Activated T-cell treated with anti-CD3 and anti-CD28 coated beads, Interleukin-2, amount 50 U/mL, for 48 hours (primary cell): Measurements from ENCODE around the gene AKR1C1.
"Not testable (repeated sequence)": the region's sequence is repeated elsewhere in the genome, so short reads cannot be mapped to it uniquely, and the experiment has no call there.

Experiments used
- DNase-seq, 2 experiments: peaks; one replicate each; pipeline ENCODE4 v3.0.0-alpha.2; 2020

Gene AKR1C1

DNA sequence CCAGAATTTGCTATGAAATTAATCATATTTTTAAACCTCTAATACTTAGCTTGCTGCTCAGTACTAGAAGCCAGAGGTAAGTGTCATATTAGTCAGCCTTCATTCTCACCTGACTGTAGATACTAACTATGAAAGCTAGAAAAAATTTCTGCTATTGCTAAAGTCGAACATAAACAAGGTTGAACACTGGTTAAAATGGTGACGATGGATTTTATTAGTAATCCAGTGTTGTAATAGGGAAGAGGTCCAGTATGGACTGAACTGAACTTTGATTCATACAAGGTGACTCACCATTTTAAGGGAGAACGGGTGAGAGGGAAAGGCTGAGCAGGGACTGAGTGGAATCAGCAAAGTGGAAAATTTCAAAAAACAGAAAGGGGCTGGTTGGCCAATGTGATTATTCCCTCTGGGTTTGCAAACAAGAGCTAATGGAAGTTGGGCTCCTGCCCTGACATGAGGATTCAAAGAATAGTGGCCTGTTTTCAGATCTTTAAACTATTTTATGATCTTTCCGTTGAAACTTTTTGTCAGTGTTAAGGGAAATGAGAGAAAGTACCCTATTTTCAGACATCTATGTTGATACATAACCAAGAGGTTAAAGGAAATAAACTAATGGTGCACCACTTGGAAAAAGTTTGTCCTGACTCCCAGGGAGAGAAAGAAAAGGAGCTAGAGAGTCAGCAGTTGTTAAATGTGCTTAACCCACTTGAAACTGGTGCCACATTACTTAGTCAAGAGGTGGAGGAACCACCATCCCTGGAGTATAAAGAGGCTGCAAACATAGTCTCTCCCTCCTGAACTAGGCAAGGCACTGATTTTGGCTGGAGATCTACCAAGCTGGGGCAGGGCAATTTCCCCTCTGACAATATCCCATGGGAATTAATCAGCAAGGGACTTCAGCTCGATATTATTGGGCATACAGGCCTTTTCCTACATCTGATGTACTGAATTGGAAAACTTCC is 15.3 kb upstream of the AKR1C1 start:
- DNase-seq, result no peak

DNA sequence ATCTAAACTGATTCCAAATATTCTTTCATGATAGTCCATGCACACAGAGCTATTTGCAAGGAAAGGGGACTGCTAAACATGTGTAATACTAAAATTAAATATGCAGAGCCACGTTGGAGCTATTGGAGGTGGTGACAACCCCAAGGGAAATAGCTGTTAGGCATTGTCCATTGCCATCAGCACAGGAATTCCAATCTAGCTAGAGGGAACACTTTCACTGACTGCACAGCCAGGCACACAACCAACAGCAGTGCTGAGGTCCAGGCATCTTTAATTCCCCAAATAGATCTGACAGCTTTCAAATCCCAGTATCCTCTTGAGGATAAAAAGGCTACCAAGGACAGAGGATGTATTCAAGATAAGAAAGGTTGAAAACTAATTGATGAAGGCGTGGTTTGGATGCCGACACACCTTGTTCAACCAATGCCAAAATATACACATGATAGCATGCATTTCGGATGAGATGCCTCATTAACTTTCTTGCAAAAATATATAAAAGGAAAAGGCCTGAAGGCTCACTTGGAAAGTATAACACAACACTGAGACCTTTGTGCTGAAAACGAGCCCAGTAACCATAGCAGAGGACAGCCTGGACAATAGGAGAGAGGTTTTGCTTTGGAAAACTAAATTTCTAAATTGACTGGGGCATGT is 11.6 kb upstream of the AKR1C1 start:
- not testable (repeated sequence) for DNase-seq

DNA sequence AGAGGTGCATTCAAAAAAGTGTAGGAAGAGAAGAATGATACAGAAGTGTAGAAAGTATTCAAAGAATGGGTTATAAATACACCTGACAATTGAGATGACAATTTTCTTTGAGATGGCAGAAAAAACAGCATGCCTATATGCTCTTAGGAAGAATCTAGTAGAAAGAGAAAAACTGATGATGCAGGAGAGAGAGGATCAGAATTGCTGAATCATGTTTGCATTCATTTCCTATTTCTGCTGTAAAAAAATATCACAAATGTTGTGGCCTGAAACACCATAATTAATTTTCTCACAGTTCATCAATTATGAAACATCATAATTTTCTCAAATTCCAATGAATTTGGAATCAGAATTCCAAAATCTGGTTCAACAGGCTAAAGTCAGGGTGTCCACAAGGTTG is 9.8 kb upstream of the AKR1C1 start:
- DNase-seq, result no peak

DNA sequence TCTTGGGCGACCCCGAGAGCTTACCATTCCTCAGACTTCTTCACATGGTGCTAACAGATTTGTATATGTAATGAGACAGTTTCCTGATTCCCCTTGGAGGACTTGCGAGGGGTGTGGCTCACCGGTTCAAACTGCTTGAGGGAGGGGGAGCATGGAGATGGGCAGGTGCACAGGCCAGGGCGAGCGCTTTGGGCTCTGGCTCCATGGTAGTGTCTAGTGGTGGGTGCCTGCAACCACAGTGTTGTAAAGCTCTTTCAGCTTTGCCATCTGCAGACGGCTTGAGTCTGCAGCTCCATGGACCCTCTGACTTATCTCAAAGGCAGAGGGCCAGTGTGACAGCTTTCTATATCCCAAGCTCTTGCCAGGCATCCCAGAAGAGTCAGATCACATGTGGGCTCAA is 7.1 kb upstream of the AKR1C1 start:
- not testable (repeated sequence) for DNase-seq

DNA sequence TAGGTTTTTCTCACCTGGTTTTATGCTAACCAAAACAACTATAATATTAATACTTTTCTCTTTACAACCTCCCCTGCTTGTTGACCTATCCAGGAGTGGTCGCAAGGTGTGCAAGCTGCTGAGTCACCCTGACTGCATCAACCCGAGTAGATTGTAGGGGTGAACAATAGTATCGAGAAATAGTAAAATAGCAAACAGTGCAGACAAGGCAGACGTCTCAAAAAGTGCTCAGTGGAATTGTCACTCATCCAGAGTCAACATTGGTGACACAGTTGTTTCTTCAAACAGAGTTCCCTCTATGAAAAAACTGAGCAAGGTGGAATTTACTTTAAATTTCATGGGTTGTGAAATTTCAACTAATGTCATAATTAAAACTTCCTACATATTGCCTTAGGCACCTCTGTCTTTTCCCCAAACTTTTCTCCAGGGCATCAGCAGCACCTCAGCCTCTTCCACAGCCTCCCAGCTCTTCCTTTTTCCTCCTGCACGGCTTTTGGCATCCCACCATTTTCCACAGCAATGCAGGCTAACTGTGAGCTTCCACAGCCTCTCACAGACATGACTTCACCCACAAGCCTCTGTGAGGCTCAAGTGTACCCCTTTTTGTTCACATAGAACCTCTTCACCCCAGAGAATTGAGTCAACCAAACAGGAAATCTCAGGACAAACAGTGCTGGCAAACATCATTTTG is 6.1 kb upstream of the AKR1C1 start:
- not testable (repeated sequence) for DNase-seq

DNA sequence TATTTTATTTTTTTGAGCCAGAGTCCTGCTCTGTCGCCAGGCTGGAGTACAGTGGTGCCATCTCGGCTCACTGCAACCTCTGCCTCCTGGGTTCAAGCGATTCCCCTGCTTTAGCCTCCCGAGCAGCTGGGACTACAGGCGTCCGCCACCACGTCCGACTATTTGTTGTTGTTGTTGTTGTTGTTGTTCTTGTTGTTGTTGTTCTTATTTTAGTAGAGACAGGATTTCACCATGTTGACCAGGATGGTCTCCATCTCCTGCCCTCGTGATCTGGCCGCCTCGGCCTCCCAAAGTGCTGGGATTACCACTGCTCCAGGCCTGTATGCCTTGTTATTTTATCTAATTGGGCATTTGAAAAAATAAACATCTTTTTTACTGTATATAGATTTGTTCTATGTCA is 1.7 kb upstream of the AKR1C1 start:
- DNase-seq, result not testable (repeated sequence)

DNA sequence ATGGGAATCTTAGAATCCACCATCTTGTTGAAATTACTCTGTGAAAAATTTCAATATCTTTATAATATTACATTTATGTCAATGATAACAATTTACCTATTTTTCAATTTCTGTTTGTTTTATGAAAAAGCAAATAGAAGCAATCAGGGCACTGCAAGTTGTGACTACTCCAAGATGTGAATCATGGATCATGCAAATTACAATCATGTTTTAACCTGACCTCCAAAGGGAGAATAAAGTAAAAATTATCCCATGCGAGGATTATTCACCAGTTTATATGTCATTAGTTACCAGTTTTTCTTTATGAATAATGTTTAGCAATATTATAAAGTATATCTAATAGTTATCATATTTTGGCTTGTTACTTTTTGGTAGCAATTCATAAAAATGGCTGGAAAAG is 907 bp upstream of the AKR1C1 start:
- not testable (repeated sequence) for DNase-seq

DNA sequence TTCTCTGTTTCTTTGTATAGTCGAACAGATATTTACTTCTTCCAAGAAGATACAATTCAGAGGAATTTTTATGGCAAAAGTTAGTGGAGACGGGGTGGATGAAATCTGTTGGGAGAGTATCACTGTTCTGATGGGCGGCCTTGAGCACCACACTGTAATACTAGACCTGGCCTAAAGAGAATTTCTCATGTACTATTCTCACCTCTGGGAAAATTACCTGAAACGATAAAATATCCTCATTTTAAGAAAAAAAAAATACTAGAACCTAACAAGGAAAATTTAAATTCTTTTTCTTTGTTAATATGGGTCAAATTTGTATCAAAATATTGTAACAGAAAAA is 570 bp downstream of the AKR1C1 start:
- DNase-seq, result not testable (repeated sequence)

DNA sequence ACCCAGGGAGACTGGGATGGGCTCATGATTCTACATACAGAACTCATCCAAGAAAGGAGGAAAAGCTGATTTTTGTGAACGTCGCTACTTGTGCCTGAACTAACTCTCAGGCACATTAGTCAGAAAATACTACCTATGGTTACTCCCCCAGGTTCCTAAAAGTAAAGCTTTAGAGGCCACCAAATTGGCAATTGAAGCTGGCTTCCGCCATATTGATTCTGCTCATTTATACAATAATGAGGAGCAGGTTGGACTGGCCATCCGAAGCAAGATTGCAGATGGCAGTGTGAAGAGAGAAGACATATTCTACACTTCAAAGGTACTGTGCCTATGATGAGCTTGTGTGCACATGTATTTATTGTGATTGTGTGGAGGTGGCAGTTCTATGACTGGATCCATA is 2.5 kb downstream of the AKR1C1 start:
- not testable (repeated sequence) for DNase-seq

GRCh38 chr10:4967189-4967588 is 4.0 kb downstream of the AKR1C1 start:
- not testable (repeated sequence) for DNase-seq

DNA sequence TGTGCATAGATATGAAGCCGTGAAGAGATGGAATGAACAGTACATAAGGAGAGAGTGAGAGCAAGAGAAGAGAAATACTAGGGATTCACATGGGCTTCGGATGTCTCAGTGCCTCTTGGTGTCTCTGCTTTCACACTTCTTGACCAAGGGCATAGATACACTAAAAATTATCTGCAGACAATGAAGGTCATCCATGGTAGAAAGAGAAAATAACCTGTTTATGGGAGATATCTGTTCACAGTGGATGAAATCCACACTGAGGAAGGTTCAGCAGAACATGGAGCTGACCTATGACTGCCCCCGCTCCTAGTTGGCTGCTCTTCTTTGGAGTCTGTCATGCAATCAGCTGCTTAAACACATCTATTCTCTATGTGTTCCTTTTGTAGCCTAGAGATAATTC is 6.1 kb downstream of the AKR1C1 start:
- not testable (repeated sequence) for DNase-seq

DNA sequence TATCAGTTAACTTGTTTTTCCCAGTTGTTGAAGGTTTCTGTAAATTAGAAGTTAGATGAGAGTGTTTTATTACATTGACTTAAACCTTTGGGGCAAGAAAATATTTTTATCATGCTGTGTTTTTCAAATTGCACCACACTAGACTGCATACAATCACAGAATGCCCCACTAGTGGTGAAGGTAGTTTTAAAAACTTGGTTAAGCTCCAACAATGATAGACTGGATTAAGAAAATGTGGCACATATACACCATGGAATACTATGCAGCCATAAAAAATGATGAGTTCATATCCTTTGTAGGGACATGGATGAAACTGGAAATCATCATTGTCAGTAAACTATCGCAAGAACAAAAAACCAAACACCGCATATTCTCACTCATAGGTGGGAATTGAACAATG is 7.1 kb downstream of the AKR1C1 start:
- DNase-seq, result not testable (repeated sequence)

DNA sequence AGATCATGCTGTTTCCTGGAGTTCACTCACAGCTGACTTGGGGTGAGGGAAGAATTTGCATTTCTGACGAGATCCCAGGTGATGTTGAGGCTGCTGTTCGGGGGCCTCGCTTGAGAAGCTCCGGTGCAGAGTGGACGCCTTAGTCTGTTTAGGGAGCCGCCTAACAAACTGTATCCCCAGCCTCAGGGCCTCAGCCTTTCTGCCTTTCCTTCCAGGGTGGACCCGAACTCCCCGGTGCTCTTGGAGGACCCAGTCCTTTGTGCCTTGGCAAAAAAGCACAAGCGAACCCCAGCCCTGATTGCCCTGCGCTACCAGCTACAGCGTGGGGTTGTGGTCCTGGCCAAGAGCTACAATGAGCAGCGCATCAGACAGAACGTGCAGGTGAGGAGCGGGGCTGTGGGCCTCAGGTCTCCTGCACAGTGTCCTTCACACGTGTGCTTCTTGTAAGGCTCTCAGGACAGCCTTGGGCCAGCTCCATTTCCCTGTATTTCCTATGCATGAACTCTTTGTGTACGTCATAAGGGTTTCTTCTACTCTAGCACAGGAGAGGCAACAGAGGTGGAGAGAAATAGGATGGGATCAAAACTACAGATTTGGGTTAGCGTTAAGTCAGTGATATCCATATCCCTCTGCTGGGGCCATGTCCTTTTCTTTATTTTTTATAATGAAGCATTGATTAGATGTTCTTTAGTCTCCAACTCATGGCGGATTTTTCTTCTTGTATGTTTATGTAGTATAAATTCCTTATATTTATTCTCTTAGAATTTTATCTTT is 9.3 kb downstream of the AKR1C1 start:
- DNase-seq, result not testable (repeated sequence)

DNA sequence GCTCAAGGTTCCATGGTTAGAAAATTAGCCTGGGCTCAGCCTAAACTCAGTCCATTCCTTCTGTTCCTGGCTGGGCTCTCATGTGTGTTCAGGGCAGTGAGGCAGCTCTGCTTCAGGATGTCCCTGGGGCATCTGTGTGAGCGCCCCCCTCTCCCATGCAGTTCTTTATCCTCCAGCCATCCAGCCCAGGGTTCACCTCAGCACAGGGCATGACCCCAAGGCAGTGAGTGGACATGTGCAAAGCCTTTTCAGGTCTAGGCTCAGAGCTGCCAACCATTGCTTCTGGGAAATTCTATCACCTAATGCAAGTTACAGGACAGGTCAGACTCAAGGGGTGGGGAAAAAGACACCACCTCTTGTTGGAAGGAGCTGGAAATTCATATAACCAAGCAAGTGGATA is 10.1 kb downstream of the AKR1C1 start:
- not testable (repeated sequence) for DNase-seq

DNA sequence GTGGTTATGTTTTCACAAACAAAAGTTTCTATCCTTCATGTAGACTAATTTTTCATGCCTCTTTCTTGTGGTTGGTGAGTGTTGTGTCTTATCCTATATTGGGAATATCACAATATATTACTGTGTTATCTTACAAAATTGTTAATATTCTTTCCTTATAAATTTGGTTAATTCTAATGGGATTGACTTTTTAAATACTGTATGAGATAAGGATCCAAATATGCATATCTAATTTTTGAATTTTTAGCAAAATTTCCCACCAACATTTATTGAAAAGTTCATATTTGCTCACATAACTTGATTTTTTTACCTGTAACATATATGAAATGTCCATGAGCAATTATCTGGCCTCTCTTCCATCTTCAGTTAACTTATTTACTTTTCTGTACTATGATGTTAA is 11.2 kb downstream of the AKR1C1 start:
- not testable (repeated sequence) for DNase-seq

DNA sequence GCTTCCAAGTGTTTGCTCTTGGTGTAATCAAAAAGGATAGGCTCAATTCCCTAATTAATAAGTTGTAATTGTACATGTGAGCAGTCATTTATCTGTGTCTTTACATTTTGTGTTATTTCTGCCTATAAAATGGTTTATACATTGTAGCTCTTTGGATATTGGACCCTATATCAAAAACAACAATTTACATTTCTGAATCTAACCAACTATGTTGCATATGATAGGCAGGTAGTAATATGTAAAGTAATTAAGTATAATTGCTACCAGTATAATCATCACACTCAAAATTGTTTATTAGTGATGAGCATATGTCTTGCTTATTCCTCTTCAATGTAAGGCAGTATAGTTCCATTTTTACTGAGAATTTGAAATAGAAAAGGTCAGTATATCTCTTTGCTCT is 13.8 kb downstream of the AKR1C1 start:
- no peak for DNase-seq

GRCh38 chr10:4978870-4979269 is 15.7 kb downstream of the AKR1C1 start:
- DNase-seq, result no peak

- DNase-seq, result no peak
These were observed 17.6 kb downstream of the AKR1C1 start for GRCh38 chr10:4980793-4981192.

- DNase-seq, result no peak
These were observed 18.7 kb downstream of the AKR1C1 start for GRCh38 chr10:4981722-4982471.

DNA sequence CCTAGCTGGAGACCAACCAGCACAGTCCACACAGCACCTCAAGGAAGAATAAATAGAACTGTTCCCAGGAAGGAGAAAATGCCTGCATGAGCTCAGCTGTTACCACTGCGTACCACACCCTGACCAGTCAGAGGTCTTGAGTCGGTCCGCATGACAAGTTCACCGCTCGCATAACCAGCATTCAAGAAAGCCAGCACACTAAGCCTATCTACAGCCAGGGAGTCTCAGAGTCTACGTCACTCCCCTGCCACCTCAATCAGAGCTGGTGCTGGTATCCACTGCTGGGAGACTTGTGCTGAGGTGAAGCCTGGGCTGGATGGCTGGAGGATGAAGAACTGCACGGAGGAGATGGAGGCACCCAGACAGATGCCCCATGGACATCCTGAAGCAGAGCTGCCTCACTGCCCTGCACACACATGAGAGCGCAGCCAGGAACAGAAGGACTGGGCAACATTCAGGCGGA is 19.6 kb downstream of the AKR1C1 start:
- DNase-seq, result no peak

- no peak for DNase-seq
These were observed 20.5 kb downstream of the AKR1C1 start for GRCh38 chr10:4983615-4984216.

DNA sequence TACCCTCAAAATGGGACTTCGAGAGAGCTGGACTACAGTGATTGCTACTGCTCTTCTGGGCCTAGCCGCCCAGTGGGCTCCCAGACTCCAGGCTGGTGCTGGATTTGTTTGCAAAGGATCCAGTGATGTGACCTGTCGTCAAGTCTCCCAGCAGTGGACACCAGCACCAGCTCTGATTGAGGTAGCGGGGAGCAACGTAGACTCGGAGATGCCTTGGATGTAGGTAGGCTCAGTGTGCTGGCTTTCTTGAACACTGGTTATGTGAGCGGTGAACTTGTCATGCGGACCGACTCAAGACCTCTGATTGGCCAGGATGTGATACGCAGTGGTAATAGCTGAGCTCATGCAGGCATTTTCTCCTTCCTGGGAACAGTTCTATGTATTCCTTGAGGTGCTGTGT is 21.0 kb downstream of the AKR1C1 start:
- DNase-seq, result no peak
